Stimulated activated CD4-positive, alpha-beta T cell treated with anti-CD3 and anti-CD28 coated beads, Interleukin-1b, Interleukin-23, amount 100 ng/mL, for 4 hours (primary cell): ENCODE data around the gene OR2M3.
"Not testable (repeated sequence)": the region's sequence is repeated elsewhere in the genome, so short reads cannot be mapped to it uniquely, and the experiment has no call there.

Experiments used
- DNase-seq, 2 donors: peaks; one replicate each; pipeline ENCODE4 v3.0.0-alpha.2; 2020; ENCODE audit warnings: low read depth in 2 of 2

OR2M3 gene, protein sequence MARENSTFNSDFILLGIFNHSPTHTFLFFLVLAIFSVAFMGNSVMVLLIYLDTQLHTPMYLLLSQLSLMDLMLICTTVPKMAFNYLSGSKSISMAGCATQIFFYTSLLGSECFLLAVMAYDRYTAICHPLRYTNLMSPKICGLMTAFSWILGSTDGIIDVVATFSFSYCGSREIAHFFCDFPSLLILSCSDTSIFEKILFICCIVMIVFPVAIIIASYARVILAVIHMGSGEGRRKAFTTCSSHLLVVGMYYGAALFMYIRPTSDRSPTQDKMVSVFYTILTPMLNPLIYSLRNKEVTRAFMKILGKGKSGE

DNA sequence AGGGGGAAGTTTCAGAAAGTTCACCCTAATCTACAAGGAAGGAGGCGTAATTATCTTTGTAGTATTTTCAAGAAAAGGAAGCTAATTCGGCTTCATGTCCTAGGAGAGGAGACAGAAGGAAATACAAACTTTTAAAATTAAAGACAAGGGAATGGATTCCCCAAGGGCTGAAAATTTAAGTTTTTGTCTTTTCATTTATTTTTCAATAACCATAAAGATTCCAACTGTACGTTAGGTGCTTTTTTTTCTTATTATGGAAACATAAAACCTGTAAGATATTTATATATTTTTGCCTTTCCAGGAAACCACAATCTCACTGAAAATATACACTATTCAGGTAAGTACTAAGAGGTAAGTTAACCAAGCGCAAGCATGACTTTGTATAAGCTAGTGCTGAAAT lies at the start of gene OR2M3:
Gene OR2M3 (plus strand): TSS at position 301 of the 400 bp plus-strand sequence. CDS start 5,803 bp downstream, outside the sequence.
- DNase-seq: no peak

DNA sequence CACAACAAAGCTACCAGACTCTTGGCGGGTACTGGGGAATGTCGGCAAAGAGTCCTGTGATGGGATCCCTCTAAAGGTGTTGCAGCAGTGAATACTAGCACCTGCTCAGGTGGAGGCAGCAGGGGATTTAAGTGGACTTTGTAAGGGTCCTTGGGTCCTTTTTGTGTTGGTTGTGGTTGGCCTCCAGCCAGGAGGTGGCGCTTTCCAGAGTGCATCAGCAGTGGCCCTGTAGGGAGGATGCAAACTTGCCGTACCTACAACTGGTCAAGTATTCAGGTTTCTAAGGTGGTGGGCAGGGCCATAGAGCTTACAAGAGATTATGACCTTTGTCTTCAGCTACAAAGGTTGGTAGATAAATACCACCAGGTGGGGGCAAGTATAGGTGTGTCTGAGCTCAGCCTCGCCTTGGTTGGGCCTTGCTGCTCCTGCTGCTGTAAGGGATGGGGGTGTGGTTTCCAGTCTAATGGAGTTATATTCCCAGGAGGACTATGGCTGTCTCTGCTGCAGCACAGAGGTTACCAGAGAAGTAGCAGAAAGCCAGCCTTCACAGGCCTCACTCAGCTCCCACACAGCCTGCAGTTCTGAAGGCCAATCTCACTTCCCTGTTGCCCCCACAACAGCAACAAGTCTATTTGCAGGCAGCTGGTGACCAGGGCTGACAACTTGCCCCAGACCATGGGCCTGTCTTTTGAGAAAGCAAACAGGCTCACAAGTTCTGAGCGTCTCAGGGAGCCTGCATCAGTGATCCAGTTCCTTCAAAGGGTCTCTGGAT lies 44.8 kb upstream of the OR2M3 start:
- DNase-seq: no peak

DNA sequence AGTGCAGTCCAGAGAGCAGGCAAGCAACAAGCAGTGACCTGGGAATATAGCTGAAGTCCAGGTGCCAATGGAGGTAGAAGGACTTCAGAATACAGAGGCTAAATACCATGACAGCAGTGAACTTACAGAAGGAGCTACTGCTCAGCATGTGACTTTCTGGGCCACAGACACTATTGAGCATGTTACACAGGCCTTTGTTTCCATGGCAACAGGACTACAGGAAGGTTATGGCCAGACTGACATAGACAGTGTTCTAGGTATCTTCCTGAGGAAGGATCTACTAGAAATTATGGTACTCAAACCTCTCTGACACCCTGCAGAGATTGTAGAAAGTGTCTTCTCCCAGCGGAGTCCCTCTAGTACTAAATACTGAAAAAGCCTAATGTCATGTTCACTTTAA lies 41.1 kb upstream of the OR2M3 start:
- DNase-seq: no peak

DNA sequence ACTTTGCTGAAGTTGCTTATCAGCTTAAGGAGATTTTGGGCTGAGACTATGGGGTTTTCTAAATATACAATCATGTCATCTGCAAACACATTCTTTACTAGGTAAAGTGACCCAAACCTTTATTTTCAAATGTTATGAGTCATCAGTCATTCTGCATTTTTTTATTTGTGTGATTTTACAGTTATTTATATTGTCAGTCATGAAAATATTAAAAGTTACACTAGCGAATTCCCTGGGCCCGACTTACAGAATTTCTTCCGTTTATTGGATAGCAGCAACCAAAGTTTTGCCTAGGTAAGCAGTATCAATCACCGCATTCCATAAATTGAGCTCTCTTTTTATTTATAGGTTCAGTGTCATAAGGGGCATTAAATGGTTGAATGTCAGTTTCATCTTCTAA lies 38.3 kb upstream of the OR2M3 start:
- no peak for DNase-seq

DNA sequence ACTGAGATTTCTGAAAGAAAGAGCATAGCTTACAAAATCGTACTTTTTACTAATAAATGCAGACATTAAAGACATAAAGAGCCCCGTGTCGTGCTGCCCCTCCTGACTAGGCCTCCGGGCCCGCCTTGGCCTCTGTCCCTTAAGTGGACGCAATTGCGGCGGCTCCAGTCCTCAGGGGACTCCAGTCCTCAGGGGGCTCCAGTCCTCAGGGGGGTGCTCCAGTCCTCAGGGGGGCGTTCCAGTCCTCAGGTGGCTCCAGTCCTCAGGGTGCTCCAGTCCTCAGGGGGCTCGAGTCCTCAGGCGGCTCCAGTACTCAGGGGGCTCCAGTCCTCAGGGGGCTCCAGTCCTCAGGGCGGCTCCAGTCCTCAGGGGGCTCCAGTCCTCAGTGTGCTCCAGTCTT lies 33.0 kb upstream of the OR2M3 start:
- DNase-seq: no peak

DNA sequence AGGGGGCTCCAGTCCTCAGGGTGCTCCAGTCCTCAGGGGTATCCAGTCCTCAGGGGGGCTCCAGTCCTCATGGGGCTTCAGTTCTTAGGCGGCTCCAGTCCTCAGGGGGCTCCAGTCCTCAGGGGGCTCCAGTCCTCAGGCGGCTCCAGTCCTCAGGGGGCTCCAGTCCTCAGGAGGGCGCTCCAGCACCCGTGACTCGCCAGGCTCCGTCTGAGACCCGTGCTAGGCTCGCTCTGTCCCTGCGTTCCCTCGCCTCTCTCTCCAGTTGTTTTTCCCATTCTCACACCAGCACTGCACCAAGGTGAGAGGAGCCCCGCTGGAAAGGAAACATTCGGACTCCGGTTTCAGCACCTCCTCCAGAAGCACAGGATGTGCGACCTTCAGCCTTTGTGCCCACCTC lies 31.9 kb upstream of the OR2M3 start:
- DNase-seq: no peak

DNA sequence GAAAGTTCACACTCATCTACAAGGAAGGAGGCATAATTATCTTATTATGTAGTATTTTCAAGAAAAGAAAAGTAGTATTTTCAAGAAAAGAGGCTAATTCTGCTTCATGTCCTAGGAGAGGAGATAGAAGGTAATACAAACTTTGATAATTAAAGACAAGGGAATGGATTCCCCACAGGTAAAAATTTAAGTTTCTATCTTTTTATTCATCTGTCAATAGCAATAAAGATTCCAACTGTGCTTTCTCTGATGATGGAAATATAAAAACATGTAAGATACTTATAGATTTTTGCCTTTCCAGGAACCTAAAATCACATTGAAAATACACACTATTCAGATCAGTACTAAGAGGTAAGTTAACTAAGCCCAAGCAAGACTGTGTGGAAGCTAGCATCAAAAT lies 22.5 kb upstream of the OR2M3 start, which contains the start of gene OR2M2:
Gene OR2M2 (plus strand): TSS at position 301 of the 400 bp plus-strand sequence. CDS start 5,165 bp downstream, outside the sequence.
- no peak for DNase-seq

DNA sequence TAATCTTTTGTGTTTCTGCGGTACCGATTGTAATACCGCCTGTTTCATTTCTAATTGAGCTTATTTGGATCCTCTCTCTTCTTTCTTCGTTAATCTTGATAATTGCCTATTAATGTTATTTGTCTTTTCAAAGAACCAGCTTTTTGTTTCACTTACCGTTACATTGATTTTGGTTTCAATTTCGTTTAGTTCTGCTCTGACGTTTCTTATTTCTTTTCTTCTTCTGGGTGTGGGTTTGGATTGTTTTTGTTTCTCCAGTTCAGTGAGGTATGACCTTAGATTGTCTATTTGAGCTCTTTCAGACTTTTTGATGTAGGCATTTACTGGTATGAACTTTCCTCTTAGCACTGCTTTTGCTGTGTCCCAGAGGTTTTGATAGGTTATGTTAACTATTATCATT lies 13.1 kb upstream of the OR2M3 start:
- no peak for DNase-seq

DNA sequence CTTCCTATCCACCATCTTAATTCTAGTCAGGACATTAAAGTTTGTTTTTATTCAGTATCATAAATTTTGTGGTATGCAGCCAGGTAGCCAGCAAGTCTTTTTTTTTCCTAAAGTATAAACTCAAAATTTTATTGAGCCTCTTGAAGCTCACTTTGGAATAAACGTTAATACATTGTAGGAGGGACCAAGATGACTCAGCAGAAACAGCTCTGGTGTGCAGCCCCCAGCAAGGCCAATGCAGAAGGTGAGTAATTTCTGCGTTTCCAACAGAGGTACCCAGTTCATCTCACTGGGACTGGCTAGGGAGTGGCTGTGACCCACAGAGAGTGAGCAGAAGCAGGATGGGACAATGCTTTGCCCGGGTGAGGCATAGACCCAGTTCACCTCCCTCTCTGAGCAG lies 9.7 kb upstream of the OR2M3 start:
- DNase-seq: no peak

DNA sequence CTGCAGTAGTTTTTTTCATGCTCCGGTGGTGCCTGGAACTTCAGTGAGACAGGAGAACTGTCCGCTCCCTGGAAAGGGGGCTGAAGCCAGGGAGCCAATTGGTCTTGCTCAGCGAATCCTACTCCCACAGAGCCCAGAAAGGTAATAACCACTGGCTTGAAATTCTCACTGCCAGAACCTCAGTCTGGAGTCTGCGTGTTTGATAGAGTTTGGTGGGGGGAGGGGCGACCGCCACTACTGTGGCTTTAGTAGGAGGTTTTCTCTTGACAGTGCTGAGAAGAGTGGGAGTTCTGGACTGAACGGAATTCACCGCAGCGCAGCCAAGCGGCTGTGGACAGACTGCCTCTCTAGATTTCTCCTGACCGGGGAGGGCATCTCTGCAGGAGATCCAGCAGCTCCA lies 8.0 kb upstream of the OR2M3 start:
- DNase-seq: no peak

DNA sequence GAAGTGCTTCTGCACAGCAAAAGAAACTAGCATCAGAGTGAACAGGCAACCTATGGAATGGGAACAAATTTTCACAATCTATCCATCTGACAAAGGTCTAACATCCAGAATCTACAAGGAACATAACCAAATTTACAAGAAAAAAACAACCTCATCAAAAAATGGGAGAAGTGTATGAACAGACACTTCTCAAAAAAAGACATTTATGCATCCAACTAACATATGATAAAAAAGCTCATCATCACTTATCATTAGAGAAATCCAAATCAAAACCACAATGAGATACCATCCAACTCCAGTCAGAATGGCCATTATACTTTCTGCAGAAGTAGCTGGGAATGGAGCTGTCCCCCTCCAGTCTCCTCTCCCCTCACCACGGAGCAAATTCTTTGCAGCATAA lies 2.9 kb upstream of the OR2M3 start:
- DNase-seq: no peak

DNA sequence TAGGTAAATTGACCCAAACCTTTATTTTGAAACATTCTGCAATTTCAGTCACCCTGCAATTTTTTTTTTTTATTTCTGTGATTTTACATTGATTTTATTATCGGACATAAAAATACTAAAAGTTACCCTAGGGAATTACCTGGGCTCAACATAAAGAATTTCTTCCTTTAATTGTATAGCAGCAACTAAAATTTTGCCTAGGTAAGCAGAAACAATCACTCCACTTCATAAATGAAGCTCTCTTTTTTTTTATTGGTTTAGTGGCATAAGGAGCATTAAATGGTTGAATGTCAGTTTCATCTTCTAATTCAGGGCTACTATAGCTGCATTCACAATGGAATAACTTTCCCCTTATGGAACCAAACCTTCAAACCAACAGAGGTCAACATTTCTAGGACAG lies 18.8 kb downstream of the OR2M3 start:
- DNase-seq: no peak

DNA sequence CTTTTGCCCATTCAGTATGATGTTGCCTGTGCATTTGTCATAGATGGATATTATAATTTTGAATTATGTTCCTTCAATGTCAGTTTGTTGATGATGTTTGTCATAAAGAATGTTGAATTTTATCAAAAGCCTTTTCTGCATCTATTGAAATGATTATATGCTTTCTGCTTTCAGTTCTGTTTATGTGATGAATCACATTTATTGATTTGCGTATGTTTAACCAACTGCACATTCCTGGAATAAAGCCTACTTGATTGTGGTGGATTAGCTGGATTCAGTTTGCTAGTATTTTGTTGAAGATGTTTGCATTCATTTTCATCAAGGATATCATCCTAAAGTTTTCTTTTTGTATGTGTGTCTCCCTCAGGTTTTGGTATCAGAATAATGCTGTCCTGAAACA lies 28.5 kb downstream of the OR2M3 start:
- DNase-seq: no peak

DNA sequence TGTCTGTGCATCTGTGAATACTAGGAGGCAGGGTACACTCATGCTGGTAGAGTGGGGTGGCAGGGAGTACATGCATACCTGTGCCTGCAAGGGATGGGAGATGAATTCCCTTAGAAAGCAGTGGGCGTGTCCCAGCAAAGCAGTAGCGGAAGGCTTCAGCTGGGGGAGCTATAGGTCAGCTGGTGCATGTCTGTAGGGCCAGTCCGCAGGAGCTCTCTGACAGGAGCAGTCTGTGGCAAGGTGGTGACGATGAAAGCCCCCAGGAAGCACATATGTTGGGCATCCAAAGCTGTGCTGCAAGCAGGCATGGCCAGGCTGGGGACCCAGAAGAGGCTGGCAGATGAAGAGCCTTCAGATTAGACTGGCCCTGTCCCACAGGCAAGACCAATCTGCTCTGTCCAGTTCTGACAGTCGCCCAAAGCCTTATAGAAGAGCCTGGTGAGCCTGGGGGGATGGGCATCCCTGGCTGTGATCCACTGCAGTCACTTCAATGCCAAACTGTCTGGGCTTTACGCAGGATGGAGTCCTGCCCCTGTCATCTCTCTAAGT lies 32.4 kb downstream of the OR2M3 start:
- DNase-seq: no peak

DNA sequence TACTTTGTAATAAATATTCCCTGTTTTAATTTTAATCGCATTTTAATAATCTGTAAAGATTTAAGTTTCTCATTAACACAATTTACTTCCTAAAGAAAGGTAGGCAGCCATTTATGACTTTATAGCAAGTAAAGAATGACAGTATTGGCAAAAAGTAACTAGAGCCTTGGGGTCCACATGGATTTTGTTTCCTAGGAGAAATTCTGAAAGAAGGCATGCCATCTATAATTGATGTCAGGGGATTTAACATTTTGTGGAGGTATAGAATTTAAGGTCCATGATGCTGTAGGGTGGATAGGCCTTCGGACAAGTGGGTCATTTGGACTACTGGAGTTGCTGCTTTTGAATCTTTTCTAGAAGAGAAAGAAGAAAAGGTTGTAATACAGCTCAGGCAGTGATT lies 34.1 kb downstream of the OR2M3 start, which contains the start of gene OR2M4:
Gene OR2M4 (plus strand): TSS at position 301 of the 400 bp plus-strand sequence. CDS start 7,512 bp downstream, outside the sequence.
- DNase-seq: no peak

DNA sequence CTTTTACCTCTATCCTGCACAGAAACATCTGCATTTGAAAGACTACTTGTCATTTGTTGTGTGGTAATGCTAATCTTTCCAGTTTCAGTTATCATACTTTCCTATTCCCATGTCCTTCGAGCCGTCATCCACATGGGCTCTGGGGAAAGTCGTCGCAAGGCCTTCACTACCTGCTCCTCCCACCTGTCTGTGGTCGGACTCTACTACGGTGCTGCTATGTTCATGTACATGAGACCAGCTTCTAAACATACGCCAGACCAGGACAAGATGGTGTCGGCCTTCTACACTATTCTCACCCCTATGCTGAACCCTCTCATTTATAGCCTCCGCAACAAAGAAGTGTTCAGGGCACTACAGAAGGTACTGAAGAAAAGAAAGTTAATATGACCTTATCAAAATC lies 42.4 kb downstream of the OR2M3 start:
- DNase-seq: no peak

DNA sequence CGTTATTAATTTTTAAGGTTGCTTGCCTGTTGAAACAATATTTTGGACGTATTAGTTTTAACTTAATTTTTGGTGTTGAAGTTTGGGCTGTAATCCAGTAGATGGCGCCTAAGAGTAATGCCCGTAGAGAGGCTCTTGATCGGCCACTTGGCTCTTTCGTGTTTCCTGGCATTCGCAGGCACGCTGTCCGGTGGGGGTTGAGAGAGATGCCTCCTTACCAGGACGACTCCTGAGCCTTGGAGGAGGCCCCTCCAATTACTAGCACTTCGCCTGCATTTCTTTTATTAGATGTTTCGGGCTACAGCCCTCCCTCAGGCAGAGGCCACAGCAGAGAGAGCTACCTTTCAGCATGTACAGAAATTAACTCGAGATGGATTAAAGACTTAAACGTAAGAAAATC lies 46.1 kb downstream of the OR2M3 start:
- no peak for DNase-seq

DNA sequence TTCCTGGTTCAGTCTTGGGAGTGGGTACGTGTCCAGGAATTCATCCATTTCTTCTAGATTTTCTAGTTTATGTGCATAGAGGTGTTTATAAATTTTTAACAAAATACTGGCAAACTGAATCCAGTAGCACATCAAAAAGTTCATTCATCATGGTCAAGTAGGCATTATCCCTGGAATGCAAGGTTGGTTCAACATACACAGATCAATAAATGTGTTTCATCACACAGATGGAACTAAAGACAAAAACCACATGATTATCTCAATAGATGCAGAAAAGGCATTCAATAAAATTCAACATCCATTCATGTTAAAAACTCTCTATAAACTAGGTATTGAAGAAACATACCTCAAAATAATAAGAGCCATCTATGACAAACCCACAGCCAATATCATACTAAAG lies 62.2 kb downstream of the OR2M3 start:
- DNase-seq: not testable (repeated sequence)
